ENCODE measurements around the gene SLC2A9. TPM values are rescaled to one million over a fixed set of nuclear protein-coding genes. Genes with fewer than 3 reads are reported as not detected.

SLC2A9 gene
- total and polyA plus RNA-seq, 2 of the 13 experiments (the other 11 are each of a cell fraction or from before 2014, with no cell fraction given) = 36.2 to 42.3 TPM

DNA sequence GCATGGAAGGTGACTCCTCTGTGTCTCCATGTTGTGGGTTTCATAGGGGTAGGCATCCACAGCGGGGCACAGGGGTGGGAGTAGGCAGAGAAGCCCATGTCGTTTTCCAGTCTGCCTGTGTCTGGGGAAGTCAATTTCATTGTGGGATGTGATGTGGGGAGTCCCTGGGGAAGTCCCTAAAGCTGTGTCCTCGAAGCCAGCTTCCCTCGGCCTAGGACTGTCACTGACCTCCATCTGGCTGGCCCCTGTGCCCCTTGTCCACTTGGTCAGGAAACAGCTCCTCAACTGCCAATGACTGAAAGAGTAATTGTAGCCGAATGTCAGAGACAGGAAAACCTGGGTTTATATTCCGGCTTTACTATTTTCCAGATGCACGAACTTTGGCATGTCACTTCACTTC is 130.2 kb downstream of the SLC2A9 start:
- TF ChIP-seq, protein P1, sequence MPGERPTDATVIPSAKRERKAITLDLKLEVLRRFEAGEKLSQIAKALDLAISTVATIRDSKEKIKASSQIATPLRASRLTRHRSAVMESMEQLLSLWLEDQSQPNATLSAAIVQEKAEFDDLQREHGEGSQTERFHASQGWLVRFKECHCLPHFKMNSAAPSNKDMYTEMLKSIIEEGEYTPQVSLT (CRISPR knock-in tag; IDR thresholded peaks at IDR 0.05; ENCODE audit: borderline replicate concordance, low read depth) = no peak
- no peak for TF ChIP-seq MEF2D (CRISPR knock-in tag; IDR thresholded peaks at IDR 0.05)
- TF ChIP-seq SMARCE1 (IDR thresholded peaks at IDR 0.05; ENCODE audit: borderline replicate concordance) = no peak
- no peak for TF ChIP-seq HES4 (CRISPR knock-in tag; IDR thresholded peaks at IDR 0.05; ENCODE audit: borderline replicate concordance)
- no peak for DNase-seq (ENCODE audit: low spot score)
- Histone ChIP-seq H3K4me1 (ENCODE audit: insufficient read depth, low read length) (no peaks in the 10 kb centered on the region), H2AFZ (ENCODE audit: low read length) (no peak overlapping the region), H3K9me3 (ENCODE audit: low read length) (no peaks in the 10 kb centered on the region), H3K27ac (ENCODE audit: extremely low read length, insufficient read depth, low read length) (no peak overlapping the region), H4K20me1 (ENCODE audit: insufficient read depth, low read length) (no peaks in the 10 kb centered on the region), H3K36me3 (replicated peaks in 1 of 2; ENCODE audit: control insufficient read depth in 1 of 2, insufficient read depth in 2 of 2, low read length in 2 of 2) (peaks cover 11 to 45% of the 10 kb centered on the region in 2 experiments), H3K4me2 (ENCODE audit: low read depth, low read length) (no peak overlapping the region), H3K4me3 (replicated peaks in 1 of 3; ENCODE audit: insufficient read depth in 1 of 3, low read depth in 2 of 3, low read length in 3 of 3) (no peak overlapping the region), H3K27me3 (ENCODE audit: control insufficient read depth in 1 of 2, insufficient read depth in 2 of 2, low read length in 2 of 2) (no peaks in the 10 kb centered on the region), H3K9ac (ENCODE audit: insufficient read depth, low read depth, low read length) (no peak overlapping the region), H3K79me2 (ENCODE audit: insufficient read depth, low read length) (no peaks in the 10 kb centered on the region)
- CTCF ChIA-PET (ENCODE audit: low intra/inter-chr PET ratio, low total read pairs) = no interaction called here
- BruUV-seq (replicated peaks) = no TSS peak
- POLR2A ChIA-PET = no interaction called here
- in situ Hi-C loops (cut with HindIII; ENCODE audit: extremely low pct_ligation_motif_present, low pct_unique_long_range_greater_than_20kb) = no loop called here
- WGBS (ENCODE audit: low lambda C conversion rate) = 98% methylated on average over 5 of the region's 7 CpGs
- FAIRE-seq = no peak
- no peak for ATAC-seq
- intact Hi-C loops (cut with micrococcal nuclease; ENCODE audit: unreplicated experiment) = no loop called here

DNA sequence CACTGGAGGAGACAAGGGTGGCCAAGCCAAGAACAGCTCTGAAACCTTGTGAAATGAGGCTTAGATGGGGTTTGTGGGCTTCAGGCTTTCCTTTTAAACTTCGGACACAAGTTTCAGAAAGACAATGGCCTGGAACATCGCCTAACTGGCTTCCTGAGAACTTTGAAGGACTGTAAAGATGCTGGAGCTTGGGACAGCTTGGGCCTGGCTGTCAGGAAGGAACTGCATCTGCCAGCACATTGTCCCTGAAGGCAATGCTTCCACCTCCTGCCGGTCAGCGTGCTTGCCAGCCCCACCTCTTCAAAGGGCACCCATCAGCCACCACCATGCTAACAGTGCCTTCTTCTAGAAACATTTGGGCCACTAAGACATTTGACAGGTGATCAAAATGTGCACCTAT is 132.0 kb downstream of the SLC2A9 start:
- no TSS peak for BruUV-seq (replicated peaks)
- ChIA-PET CTCF (ENCODE audit: low intra/inter-chr PET ratio, low total read pairs) (no interaction called here), POLR2A (no interaction called here)
- TF ChIP-seq, protein P2, sequence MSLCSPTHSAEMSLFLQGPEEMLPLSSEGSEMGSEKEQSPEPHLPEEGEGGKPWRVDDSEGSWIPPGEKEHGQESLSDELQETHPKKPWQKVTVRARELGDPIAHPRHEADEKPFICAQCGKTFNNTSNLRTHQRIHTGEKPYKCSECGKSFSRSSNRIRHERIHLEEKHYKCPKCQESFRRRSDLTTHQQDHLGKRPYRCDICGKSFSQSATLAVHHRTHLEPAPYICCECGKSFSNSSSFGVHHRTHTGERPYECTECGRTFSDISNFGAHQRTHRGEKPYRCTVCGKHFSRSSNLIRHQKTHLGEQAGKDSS (CRISPR knock-in tag; IDR thresholded peaks at IDR 0.05; ENCODE audit: borderline replicate concordance, low read depth) = no peak
- TF ChIP-seq, protein P3, sequence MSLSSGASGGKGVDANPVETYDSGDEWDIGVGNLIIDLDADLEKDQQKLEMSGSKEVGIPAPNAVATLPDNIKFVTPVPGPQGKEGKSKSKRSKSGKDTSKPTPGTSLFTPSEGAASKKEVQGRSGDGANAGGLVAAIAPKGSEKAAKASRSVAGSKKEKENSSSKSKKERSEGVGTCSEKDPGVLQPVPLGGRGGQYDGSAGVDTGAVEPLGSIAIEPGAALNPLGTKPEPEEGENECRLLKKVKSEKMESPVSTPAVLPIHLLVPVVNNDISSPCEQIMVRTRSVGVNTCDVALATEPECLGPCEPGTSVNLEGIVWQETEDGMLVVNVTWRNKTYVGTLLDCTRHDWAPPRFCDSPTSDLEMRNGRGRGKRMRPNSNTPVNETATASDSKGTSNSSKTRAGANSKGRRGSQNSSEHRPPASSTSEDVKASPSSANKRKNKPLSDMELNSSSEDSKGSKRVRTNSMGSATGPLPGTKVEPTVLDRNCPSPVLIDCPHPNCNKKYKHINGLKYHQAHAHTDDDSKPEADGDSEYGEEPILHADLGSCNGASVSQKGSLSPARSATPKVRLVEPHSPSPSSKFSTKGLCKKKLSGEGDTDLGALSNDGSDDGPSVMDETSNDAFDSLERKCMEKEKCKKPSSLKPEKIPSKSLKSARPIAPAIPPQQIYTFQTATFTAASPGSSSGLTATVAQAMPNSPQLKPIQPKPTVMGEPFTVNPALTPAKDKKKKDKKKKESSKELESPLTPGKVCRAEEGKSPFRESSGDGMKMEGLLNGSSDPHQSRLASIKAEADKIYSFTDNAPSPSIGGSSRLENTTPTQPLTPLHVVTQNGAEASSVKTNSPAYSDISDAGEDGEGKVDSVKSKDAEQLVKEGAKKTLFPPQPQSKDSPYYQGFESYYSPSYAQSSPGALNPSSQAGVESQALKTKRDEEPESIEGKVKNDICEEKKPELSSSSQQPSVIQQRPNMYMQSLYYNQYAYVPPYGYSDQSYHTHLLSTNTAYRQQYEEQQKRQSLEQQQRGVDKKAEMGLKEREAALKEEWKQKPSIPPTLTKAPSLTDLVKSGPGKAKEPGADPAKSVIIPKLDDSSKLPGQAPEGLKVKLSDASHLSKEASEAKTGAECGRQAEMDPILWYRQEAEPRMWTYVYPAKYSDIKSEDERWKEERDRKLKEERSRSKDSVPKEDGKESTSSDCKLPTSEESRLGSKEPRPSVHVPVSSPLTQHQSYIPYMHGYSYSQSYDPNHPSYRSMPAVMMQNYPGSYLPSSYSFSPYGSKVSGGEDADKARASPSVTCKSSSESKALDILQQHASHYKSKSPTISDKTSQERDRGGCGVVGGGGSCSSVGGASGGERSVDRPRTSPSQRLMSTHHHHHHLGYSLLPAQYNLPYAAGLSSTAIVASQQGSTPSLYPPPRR (CRISPR knock-in tag; IDR thresholded peaks at IDR 0.05; ENCODE audit: borderline replicate concordance) = no peak
- TF ChIP-seq ZNF234 (CRISPR knock-in tag; conservative IDR thresholded peaks at IDR 0.05) (no peak), ZNF768 (CRISPR knock-in tag; IDR thresholded peaks at IDR 0.05) (no peak)
- TF ChIP-seq, protein P4, sequence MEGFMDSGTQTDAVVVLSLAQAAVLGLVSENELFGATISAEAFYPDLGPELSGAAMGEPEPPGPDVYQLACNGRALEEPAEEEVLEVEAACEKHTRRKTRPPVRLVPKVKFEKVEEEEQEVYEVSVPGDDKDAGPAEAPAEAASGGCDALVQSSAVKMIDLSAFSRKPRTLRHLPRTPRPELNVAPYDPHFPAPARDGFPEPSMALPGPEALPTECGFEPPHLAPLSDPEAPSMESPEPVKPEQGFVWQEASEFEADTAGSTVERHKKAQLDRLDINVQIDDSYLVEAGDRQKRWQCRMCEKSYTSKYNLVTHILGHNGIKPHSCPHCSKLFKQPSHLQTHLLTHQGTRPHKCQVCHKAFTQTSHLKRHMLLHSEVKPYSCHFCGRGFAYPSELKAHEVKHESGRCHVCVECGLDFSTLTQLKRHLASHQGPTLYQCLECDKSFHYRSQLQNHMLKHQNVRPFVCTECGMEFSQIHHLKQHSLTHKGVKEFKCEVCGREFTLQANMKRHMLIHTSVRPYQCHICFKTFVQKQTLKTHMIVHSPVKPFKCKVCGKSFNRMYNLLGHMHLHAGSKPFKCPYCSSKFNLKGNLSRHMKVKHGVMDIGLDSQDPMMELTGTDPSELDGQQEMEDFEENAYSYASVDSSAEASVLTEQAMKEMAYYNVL (CRISPR knock-in tag; IDR thresholded peaks at IDR 0.05; ENCODE audit: borderline replicate concordance) = no peak

More for the DNA sequence above, 132.0 kb downstream of the SLC2A9 start:
- FAIRE-seq = no peak
- Histone ChIP-seq H3K9ac (ENCODE audit: insufficient read depth, low read depth, low read length) (no peak overlapping the region), H3K27me3 (ENCODE audit: control insufficient read depth in 1 of 2, insufficient read depth in 2 of 2, low read length in 2 of 2) (no peaks in the 10 kb centered on the region), H2AFZ (ENCODE audit: low read length) (no peak overlapping the region), H3K4me3 (replicated peaks in 1 of 3; ENCODE audit: insufficient read depth in 1 of 3, low read depth in 2 of 3, low read length in 3 of 3) (no peak overlapping the region), H3K79me2 (ENCODE audit: insufficient read depth, low read length) (no peaks in the 10 kb centered on the region), H3K9me3 (ENCODE audit: low read length) (no peaks in the 10 kb centered on the region), H3K36me3 (replicated peaks in 1 of 2; ENCODE audit: control insufficient read depth in 1 of 2, insufficient read depth in 2 of 2, low read length in 2 of 2) (peaks cover 12 to 49% of the 10 kb centered on the region in 2 experiments), H3K4me1 (ENCODE audit: insufficient read depth, low read length) (no peaks in the 10 kb centered on the region), H3K4me2 (ENCODE audit: low read depth, low read length) (no peak overlapping the region), H4K20me1 (ENCODE audit: insufficient read depth, low read length) (no peaks in the 10 kb centered on the region), H3K27ac (ENCODE audit: extremely low read length, insufficient read depth, low read length) (no peak overlapping the region)
- intact Hi-C loops (cut with micrococcal nuclease; ENCODE audit: unreplicated experiment) (no loop called here), in situ Hi-C loops (cut with HindIII; ENCODE audit: extremely low pct_ligation_motif_present, low pct_unique_long_range_greater_than_20kb) (no loop called here)
- no peak for ATAC-seq
- 86% methylated on average over 4 of the region's 4 CpGs for WGBS (ENCODE audit: low lambda C conversion rate)
- no peak for DNase-seq (ENCODE audit: low spot score)

All from HepG2 (cell line).